H1 (cell line): ENCODE data around the gene CRYBB2. TPM values are rescaled to one million over a fixed set of nuclear protein-coding genes. Genes with fewer than 3 reads are reported as not detected.

ENCODE experiments used
- CTCF ChIA-PET: fragments of 300-600 bp; sonication (Branson Sonifier 250); formaldehyde crosslinking; loops from one replicate; lab custom pipeline; 2021; ENCODE audit not compliant: partially characterized antibody; lab: Charles Lee
- POLR2A ChIA-PET: fragments of 300-600 bp; sonication (Branson Sonifier 250); formaldehyde crosslinking; loops from one replicate; lab custom pipeline; 2021; ENCODE audit warnings: inconsistent platforms; ENCODE audit not compliant: partially characterized antibody; lab: Charles Lee
- DNase-seq, 2 experiments: peaks; one replicate each; pipeline versions ENCODE4 v3.0.0 to v3.0.0-alpha.2; 2010 to 2022; ENCODE audit warnings: low spot score in 2 of 2, low read depth in 1 of 2, mixed read lengths in 1 of 2
- FAIRE-seq: peaks from 2 replicates; lab custom pipeline; 2011; peaks lifted over from hg19 to GRCh38; lab: Jason Lieb, UNC
- H2AFZ ChIP-seq: 2 replicates; pipeline ENCODE4 v1.8.1; 2012; ENCODE audit warnings: low read length, inconsistent platforms
- H2AK5ac ChIP-seq: 2 replicates; pipeline ENCODE4 v1.6.1; 2013; ENCODE audit warnings: low read depth, low read length
- H2BK120ac ChIP-seq: replicated peaks from 2 replicates; pipeline ENCODE3; 2013; ENCODE audit warnings: low read depth, low read length, inconsistent platforms
- H2BK12ac ChIP-seq: 2 replicates; pipeline ENCODE4 v1.6.1; 2013; ENCODE audit warnings: low read depth, low read length
- H2BK15ac ChIP-seq: 2 replicates; pipeline ENCODE4 v1.6.1; 2013; ENCODE audit warnings: low read length
- H2BK20ac ChIP-seq: 2 replicates; pipeline ENCODE4 v1.6.1; 2013; ENCODE audit warnings: low read length
- H2BK5ac ChIP-seq: 2 replicates; pipeline ENCODE4 v1.6.1; 2013; ENCODE audit warnings: low read depth, low read length
- H3K14ac ChIP-seq: 2 replicates; pipeline ENCODE4 v1.6.1; 2013; ENCODE audit warnings: inconsistent platforms; ENCODE audit not compliant: insufficient read length
- H3K18ac ChIP-seq: 2 replicates; pipeline ENCODE4 v1.6.1; 2013; ENCODE audit warnings: low read length; ENCODE audit errors: extremely low read depth
- H3K23ac ChIP-seq: 2 replicates; pipeline ENCODE4 v1.6.1; 2013; ENCODE audit warnings: inconsistent platforms; ENCODE audit not compliant: insufficient read length
- H3K23me2 ChIP-seq: 2 replicates; pipeline ENCODE4 v1.6.1; 2013; ENCODE audit warnings: low read depth, low read length
- H3K27ac ChIP-seq: 2 replicates; pipeline ENCODE4 v1.6.1; 2011; ENCODE audit warnings: low read depth, low read length, inconsistent platforms
- H3K27me3 ChIP-seq, 4 experiments: replicated peaks in 1 of 4; 1 replicate in 1 of 4; 2 replicates in 3 of 4; pipeline versions ENCODE4 v1.6.1 to v1.8.1; 2011 to 2013; ENCODE audit warnings: low read length in 3 of 4, mild to moderate bottlenecking in 3 of 4, inconsistent platforms in 2 of 4, mixed read lengths in 2 of 4, moderate library complexity in 1 of 4; ENCODE audit not compliant: control insufficient read depth in 3 of 4, insufficient read depth in 3 of 4; ENCODE audit errors: extremely low read depth in 1 of 4
- H3K36me3 ChIP-seq, 4 experiments: 2 replicates each; pipeline versions ENCODE4 v1.6.1 to v1.8.1; 2011 to 2013; ENCODE audit warnings: mild to moderate bottlenecking in 4 of 4, low read length in 3 of 4, moderate library complexity in 2 of 4, control low read depth in 1 of 4, inconsistent platforms in 1 of 4; ENCODE audit not compliant: insufficient read depth in 4 of 4, control insufficient read depth in 2 of 4
- H3K4ac ChIP-seq: replicated peaks from 2 replicates; pipeline ENCODE3; 2013; ENCODE audit warnings: low read length, low read depth, mixed read lengths, inconsistent platforms; ENCODE audit not compliant: insufficient read length
- H3K4me1 ChIP-seq, 4 experiments: replicated peaks in 1 of 4; 1 replicate in 1 of 4; 2 replicates in 3 of 4; pipeline versions ENCODE4 v1.6.1 to v1.8.1; 2011 to 2013; ENCODE audit warnings: low read length in 3 of 4, inconsistent platforms in 2 of 4, mixed read lengths in 1 of 4; ENCODE audit not compliant: insufficient read depth in 4 of 4, control insufficient read depth in 3 of 4
- H3K4me2 ChIP-seq, 2 experiments: 2 replicates each; pipeline versions ENCODE4 v1.6.1 to v1.8.1; 2011 to 2013; ENCODE audit warnings: low read depth in 2 of 2, low read length in 2 of 2, control low read depth in 1 of 2, inconsistent platforms in 1 of 2, mild to moderate bottlenecking in 1 of 2; ENCODE audit not compliant: insufficient read depth in 1 of 2
- H3K4me3 ChIP-seq, 4 experiments: fragments of 200-600, 300-600 bp in 1 of 4; sonication (generic), shearing (Covaris generic), sonication (Bioruptor Twin) in 1 of 4; 2 replicates each; pipeline versions ENCODE4 v1.5.1 to v1.8.1; 2011 to 2016; ENCODE audit warnings: low read length in 4 of 4, low read depth in 3 of 4, control low read depth in 2 of 4, inconsistent platforms in 2 of 4, mild to moderate bottlenecking in 2 of 4, mixed read lengths in 1 of 4, moderate library complexity in 1 of 4; ENCODE audit not compliant: insufficient read depth in 2 of 4; ENCODE audit errors: extremely low read depth in 1 of 4
- H3K56ac ChIP-seq: replicated peaks from 2 replicates; pipeline ENCODE3; 2013; ENCODE audit warnings: low read depth, mild to moderate bottlenecking, mixed read lengths, low read length, inconsistent platforms; ENCODE audit not compliant: insufficient read length
- H3K79me1 ChIP-seq: 2 replicates; pipeline ENCODE4 v1.6.1; 2013; ENCODE audit warnings: low read depth, low read length, control low read depth
- H3K79me2 ChIP-seq, 2 experiments: 2 replicates each; pipeline versions ENCODE4 v1.6.1 to v1.8.1; 2012 to 2013; ENCODE audit warnings: low read length in 2 of 2, mild to moderate bottlenecking in 2 of 2, inconsistent platforms in 1 of 2; ENCODE audit not compliant: insufficient read depth in 2 of 2, control insufficient read depth in 1 of 2
- H3K9ac ChIP-seq, 4 experiments: replicated peaks in 1 of 4; 1 replicate in 1 of 4; 2 replicates in 3 of 4; pipeline versions ENCODE4 v1.6.1 to v1.8.1; 2011 to 2013; ENCODE audit warnings: low read depth in 3 of 4, low read length in 3 of 4, control low read depth in 2 of 4, mild to moderate bottlenecking in 2 of 4, moderate library complexity in 2 of 4, inconsistent platforms in 1 of 4; ENCODE audit errors: extremely low read depth in 1 of 4
- H3K9me3 ChIP-seq, 2 experiments: 2 replicates each; pipeline versions ENCODE4 v1.6.1 to v1.8.1; 2012 to 2013; ENCODE audit warnings: mild to moderate bottlenecking in 2 of 2, moderate library complexity in 2 of 2, control low read depth in 1 of 2, inconsistent platforms in 1 of 2, low read depth in 1 of 2, low read length in 1 of 2, mixed read lengths in 1 of 2; ENCODE audit not compliant: insufficient read depth in 2 of 2
- H4K20me1 ChIP-seq, 2 experiments: replicated peaks in 1 of 2; 2 replicates each; pipeline versions ENCODE3 to v1.8.1; 2011 to 2013; ENCODE audit warnings: inconsistent platforms in 2 of 2, low read length in 2 of 2, mild to moderate bottlenecking in 1 of 2; ENCODE audit not compliant: insufficient read depth in 2 of 2, control insufficient read depth in 1 of 2
- H4K5ac ChIP-seq: 2 replicates; pipeline ENCODE4 v1.6.1; 2013; ENCODE audit warnings: low read length, low read depth, mixed read lengths, inconsistent platforms; ENCODE audit not compliant: insufficient read length
- H4K8ac ChIP-seq: 2 replicates; pipeline ENCODE4 v1.8.0; 2013; ENCODE audit warnings: mild to moderate bottlenecking, moderate library complexity, low read length, inconsistent platforms; ENCODE audit not compliant: insufficient read depth; ENCODE audit errors: extremely low read depth
- H4K91ac ChIP-seq: replicated peaks from 2 replicates; pipeline ENCODE3; 2013; ENCODE audit warnings: low read length, mixed read lengths, inconsistent platforms; ENCODE audit not compliant: insufficient read length
- ATF3 ChIP-seq: IDR thresholded peaks from 2 replicates; pipeline ENCODE4 v1.6.1; 2011; ENCODE audit warnings: low read depth, mild to moderate bottlenecking, low read length; ENCODE audit not compliant: insufficient read depth
- BCL11A ChIP-seq, 2 experiments: IDR thresholded peaks; one replicate each; pipeline ENCODE4 v1.6.1; 2011; ENCODE audit warnings: low read depth in 2 of 2, low read length in 2 of 2, mild to moderate bottlenecking in 2 of 2
- BRCA1 ChIP-seq: IDR thresholded peaks from 2 replicates; pipeline ENCODE4 v1.6.1; 2012; ENCODE audit warnings: low read depth, low read length, improper control_type of control experiment
- CBX8 ChIP-seq: fragments of 300-800, 300-1000 bp; sonication (generic); IDR thresholded peaks from 2 replicates; pipeline ENCODE4 v1.7.1; 2016; ENCODE audit warnings: low read depth, low read length, borderline replicate concordance
- CEBPB ChIP-seq: IDR thresholded peaks from 2 replicates; pipeline ENCODE4 v1.6.1; 2012; ENCODE audit warnings: low read depth, low read length
- EGR1 ChIP-seq: IDR thresholded peaks from 2 replicates; pipeline ENCODE4 v1.6.1; 2011; ENCODE audit warnings: low read depth, low read length, borderline replicate concordance
- GABPA ChIP-seq: IDR thresholded peaks from 2 replicates; pipeline ENCODE4 v1.6.1; 2011; ENCODE audit warnings: mild to moderate bottlenecking, low read length, moderate library complexity, borderline replicate concordance; ENCODE audit not compliant: insufficient read depth
- KDM4A ChIP-seq: IDR thresholded peaks from one replicate; pipeline ENCODE4 v1.7.1; 2012; ENCODE audit warnings: low read depth, mild to moderate bottlenecking, moderate library complexity, low read length, inconsistent platforms; ENCODE audit not compliant: severe bottlenecking
- MAFK ChIP-seq: IDR thresholded peaks from 2 replicates; pipeline ENCODE4 v1.6.1; 2012; ENCODE audit warnings: low read depth, mild to moderate bottlenecking, improper control_type of control experiment, low read length
- PHF8 ChIP-seq: fragments of 200-600 bp; sonication (generic); conservative IDR thresholded peaks from 2 replicates; pipeline ENCODE4 v1.7.1; 2012; ENCODE audit warnings: low read depth, mild to moderate bottlenecking, inconsistent platforms, low read length, moderate library complexity
- POLR2AphosphoS5 ChIP-seq: IDR thresholded peaks from 2 replicates; pipeline ENCODE4 v1.6.1; 2011; ENCODE audit warnings: low read depth, low read length
- RAD21 ChIP-seq, 2 experiments: IDR thresholded peaks in 1 of 2; conservative IDR thresholded peaks in 1 of 2; 2 replicates each; pipeline ENCODE4 v1.6.1; 2011; ENCODE audit warnings: low read depth in 2 of 2, low read length in 2 of 2, improper control_type of control experiment in 1 of 2, inconsistent platforms in 1 of 2, mild to moderate bottlenecking in 1 of 2, moderate library complexity in 1 of 2
- RXRA ChIP-seq: IDR thresholded peaks from 2 replicates; pipeline ENCODE4 v1.6.1; 2011; ENCODE audit warnings: low read depth, mild to moderate bottlenecking, low read length, moderate library complexity; ENCODE audit not compliant: insufficient read depth
- TCF12 ChIP-seq: IDR thresholded peaks from 2 replicates; pipeline ENCODE4 v1.6.1; 2011; ENCODE audit warnings: low read depth, mild to moderate bottlenecking, low read length
- WGBS, 2 experiments: shearing (Covaris generic) in 1 of 2; methylation state at CpG; one replicate each; pipeline versions ENCODE4 v1.1.6 to v1.1.7; 2013 to 2015; ENCODE audit warnings: low lambda C conversion rate in 2 of 2, mixed read lengths in 2 of 2, inconsistent platforms in 1 of 2, low coverage in 1 of 2, missing lambda C conversion rate in 1 of 2; ENCODE audit not compliant: insufficient replicate concordance in 2 of 2, insufficient coverage in 1 of 2, insufficient read length in 1 of 2; ENCODE audit errors: extremely low coverage in 1 of 2, missing lambda C conversion rate in 1 of 2; 5-methylcytosine and 5-hydroxymethylcytosine counted together
- polyA plus RNA-seq, 7 experiments: library from polyadenylated mRNA; depleted of rRNA in 3 of 7; stranded (reverse) in 5 of 7; unstranded in 2 of 7; fragments of >200 nt in 5 of 7; fragments of 200-250 nt in 2 of 7; gene quantifications; 1 replicate in 5 of 7; 2 replicates in 1 of 7; 4 replicates in 1 of 7; pipeline versions ENCODE4 v1.2.1 to v1.2.3, GENCODE V29; 2011 to 2013; ENCODE audit warnings: missing spikeins in 2 of 7, mixed read lengths in 2 of 7
- total RNA-seq: library from RNA; stranded (reverse); fragmentation: NEBNext Ultra II Directional; extraction: Animal tissue kit (Norgen Biotek cat#: 25700); gene quantifications from 2 replicates; pipeline ENCODE4 v1.2.1, GENCODE V29; 2021

The CRYBB2 gene
- total and polyA plus RNA-seq, 2 of the 8 experiments (the other 6 are each of a cell fraction or from before 2014, with no cell fraction given), result 0.12 TPM; not detected in 1

- H3K4ac ChIP-seq, result no peak overlapping the region
- H3K36me3 ChIP-seq, result no peaks in the 10 kb centered on the region; a peak in 3 of 8 replicates
- H3K14ac ChIP-seq, result no peak overlapping the region
- no peak overlapping the region for H4K5ac ChIP-seq
- no peaks in the 10 kb centered on the region for H3K23me2 ChIP-seq
- H3K4me1 ChIP-seq, result 0 out of 7 replicates have a peak, but pooled peaks cover 0 to 4% (median 0%) of the 10 kb centered on the region in 4 experiments
- H3K79me2 ChIP-seq, result no peaks in the 10 kb centered on the region
- ChIA-PET POLR2A (no interaction called here), CTCF (interaction anchor here (0.5 to 1.6 kb wide), 10 partner anchors 12 to 1198 kb away, joined by 3 to 6 read pairs (median 3); no protein-coding TSS in a partner anchor)
- no peak overlapping the region for H3K23ac ChIP-seq
- H2AK5ac ChIP-seq, result no peak overlapping the region
- H2BK120ac ChIP-seq, result no peak overlapping the region
- H2AFZ ChIP-seq, result no peak overlapping the region
- WGBS, 2 experiments, result 94% methylated on average over 6 of the region's 6 CpGs; no CpG with 5 or more reads in 1 of the 2 experiments
- no peak overlapping the region for H2BK20ac ChIP-seq
- no peak overlapping the region for H3K4me2 ChIP-seq
- FAIRE-seq (no peak), DNase-seq (no peak)
- no peak overlapping the region for H3K18ac ChIP-seq
- H2BK15ac ChIP-seq, result no peak overlapping the region
- no peak overlapping the region for H4K8ac ChIP-seq
- no peak overlapping the region for H3K4me3 ChIP-seq
- H3K9me3 ChIP-seq, result no peaks in the 10 kb centered on the region; a peak in 1 of 4 replicates
- H3K79me1 ChIP-seq, result no peaks in the 10 kb centered on the region
- no peak overlapping the region for H2BK12ac ChIP-seq
- no peak overlapping the region for H3K9ac ChIP-seq
- H3K27ac ChIP-seq, result no peak overlapping the region
- H4K91ac ChIP-seq, result no peak overlapping the region
- no peaks in the 10 kb centered on the region for H4K20me1 ChIP-seq
- no peak overlapping the region for H3K56ac ChIP-seq
- no peak overlapping the region for H2BK5ac ChIP-seq
- H3K27me3 ChIP-seq, result no peaks in the 10 kb centered on the region
- TF ChIP-seq POLR2AphosphoS5 (no peak), BCL11A (IDR thresholded peaks at IDR 0.05; ENCODE audit: low read depth in 2 of 2, low read length in 2 of 2) (no peak), CEBPB (no peak), RAD21 (IDR thresholded peaks at IDR 0.05 in 1 of 2, conservative IDR thresholded peaks at IDR 0.05 in 1 of 2; ENCODE audit: low read depth in 2 of 2, low read length in 2 of 2) (no peak), GABPA (no peak), CBX8 (no peak), RXRA (no peak), EGR1 (no peak), TCF12 (no peak), BRCA1 (no peak), KDM4A (no peak), MAFK (no peak), PHF8 (no peak), ATF3 (no peak)
Observed at GRCh38 chr22:25176175-25176574, 43.3 kb upstream of the CRYBB2 start.
